ENCODE data around the gene EIF2S2.

Gene EIF2S2

GRCh38 chr20:34043025-34043424 is 69.0 kb downstream of the EIF2S2 start:
- peaks cover 10% of the 10 kb centered on the region for H3K4me1 ChIP-seq (ENCODE audit: insufficient read depth, low read length)
- no peak overlapping the region for H2AFZ ChIP-seq (ENCODE audit: low read depth, low read length)
- no peaks in the 10 kb centered on the region for H3K27me3 ChIP-seq (ENCODE audit: insufficient read depth, low read length)
- H3K4me3 ChIP-seq (ENCODE audit: low read length): no peak overlapping the region
- no peaks in the 10 kb centered on the region for H3K9me3 ChIP-seq (ENCODE audit: low read length)
- peaks cover 3% of the 10 kb centered on the region for H3K36me3 ChIP-seq (ENCODE audit: insufficient read depth, low read length)

GRCh38 chr20:34042262-34042661 is 69.8 kb downstream of the EIF2S2 start:
- H3K9me3 ChIP-seq (ENCODE audit: low read length): no peaks in the 10 kb centered on the region
- H3K4me1 ChIP-seq (ENCODE audit: insufficient read depth, low read length): peaks cover 10% of the 10 kb centered on the region
- no peak overlapping the region for H2AFZ ChIP-seq (ENCODE audit: low read depth, low read length)
- no peaks in the 10 kb centered on the region for H3K27me3 ChIP-seq (ENCODE audit: insufficient read depth, low read length)
- H3K36me3 ChIP-seq (ENCODE audit: insufficient read depth, low read length): peaks cover 3% of the 10 kb centered on the region
- H3K4me3 ChIP-seq (ENCODE audit: low read length): no peak overlapping the region

GRCh38 chr20:34041226-34041625 is 70.8 kb downstream of the EIF2S2 start:
- Histone ChIP-seq H3K9me3 (ENCODE audit: low read length) (no peaks in the 10 kb centered on the region), H3K27me3 (ENCODE audit: insufficient read depth, low read length) (no peaks in the 10 kb centered on the region), H3K4me1 (ENCODE audit: insufficient read depth, low read length) (peaks cover 10% of the 10 kb centered on the region), H3K36me3 (ENCODE audit: insufficient read depth, low read length) (peaks cover 6% of the 10 kb centered on the region), H3K4me3 (ENCODE audit: low read length) (no peak overlapping the region), H2AFZ (ENCODE audit: low read depth, low read length) (no peak overlapping the region)

GRCh38 chr20:34040300-34040995 is 71.6 kb downstream of the EIF2S2 start:
- Histone ChIP-seq H2AFZ (ENCODE audit: low read depth, low read length) (no peak overlapping the region), H3K9me3 (ENCODE audit: low read length) (no peaks in the 10 kb centered on the region), H3K4me3 (ENCODE audit: low read length) (no peak overlapping the region), H3K36me3 (ENCODE audit: insufficient read depth, low read length) (peaks cover 6% of the 10 kb centered on the region), H3K27me3 (ENCODE audit: insufficient read depth, low read length) (no peaks in the 10 kb centered on the region), H3K4me1 (ENCODE audit: insufficient read depth, low read length) (peaks cover 6% of the 10 kb centered on the region)

All from neuron (in vitro differentiated cells).